Skin of body (tissue), 2 donors: ENCODE results near the gene PLPPR5. TPM values are rescaled to one million over a fixed set of nuclear protein-coding genes. Genes with fewer than 3 reads are reported as not detected.
"Not testable (repeated sequence)": the region's sequence is repeated elsewhere in the genome, so short reads cannot be mapped to it uniquely, and the experiment has no call there.

Experiments used
- DNase-seq: peaks from one replicate; lab custom pipeline; 2025; lab: John Stamatoyannopoulos, UW
- total RNA-seq: library from RNA; depleted of rRNA; stranded (reverse); fragments of >200 nt; gene quantifications from one replicate; pipeline ENCODE4 v1.2.3, GENCODE V29; 2014

The PLPPR5 gene
- total RNA-seq = 3.2 TPM

GRCh38 chr1:99004861-99005442, at the start of gene PLPPR5:
Gene PLPPR5 (minus strand): TSS chr1:99004861. CDS start chr1:99004671, 190 bp downstream.
- no peak for DNase-seq

DNA sequence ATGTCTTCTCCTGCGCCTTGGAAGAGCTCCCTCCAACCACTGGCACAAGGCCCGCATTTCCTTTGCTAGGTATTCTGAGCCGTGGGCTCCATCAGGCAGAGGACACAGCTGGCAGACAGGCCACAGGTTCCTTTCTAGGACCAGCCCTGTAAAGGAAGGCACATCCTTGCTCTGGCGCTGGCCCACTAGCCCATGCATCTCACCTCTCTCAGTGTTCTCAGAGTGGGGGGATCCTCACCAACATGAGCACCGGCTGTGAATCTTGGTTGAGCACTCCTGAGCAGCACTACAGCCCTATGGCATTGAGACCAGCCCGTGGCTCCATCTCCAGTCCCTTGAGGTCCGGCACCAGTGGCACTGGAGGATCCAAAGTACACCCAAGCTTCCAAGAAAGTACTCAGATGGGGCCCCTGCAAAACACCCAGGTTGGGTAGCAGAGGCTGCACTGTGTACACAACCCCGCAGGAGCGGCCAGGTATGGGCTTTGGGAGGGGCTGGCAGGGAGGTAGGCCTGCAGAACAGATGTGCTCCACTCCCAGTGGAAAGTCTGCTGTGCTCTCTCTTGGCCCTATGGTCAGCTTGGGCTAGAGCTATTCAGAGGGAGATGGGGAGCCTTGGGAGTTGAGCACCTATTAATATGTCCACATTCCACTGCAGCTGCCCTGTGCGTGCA, 47.1 kb upstream of the PLPPR5 start:
- no peak for DNase-seq

DNA sequence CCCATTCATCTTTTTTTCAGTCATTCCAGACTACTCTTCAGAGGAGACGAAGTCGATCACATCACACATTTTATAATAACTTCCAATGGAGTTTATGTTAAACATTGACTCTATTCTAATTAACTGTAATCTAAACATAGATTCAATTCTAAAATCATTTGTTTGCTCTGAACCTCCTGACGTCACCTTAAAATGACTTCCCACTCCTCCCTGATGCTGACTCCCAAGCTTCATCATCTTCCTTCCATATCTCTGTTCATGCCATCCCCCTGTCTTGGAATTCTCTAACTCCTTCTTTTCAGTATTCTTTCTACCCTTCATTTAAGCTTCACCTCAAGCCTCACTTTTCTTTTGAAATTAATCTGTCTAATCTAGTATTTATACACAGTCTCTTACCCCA, 45.1 kb upstream of the PLPPR5 start:
- no peak for DNase-seq

- not testable (repeated sequence) for DNase-seq
Measured at GRCh38 chr1:99036746-99037145, 32.1 kb upstream of the PLPPR5 start.

DNA sequence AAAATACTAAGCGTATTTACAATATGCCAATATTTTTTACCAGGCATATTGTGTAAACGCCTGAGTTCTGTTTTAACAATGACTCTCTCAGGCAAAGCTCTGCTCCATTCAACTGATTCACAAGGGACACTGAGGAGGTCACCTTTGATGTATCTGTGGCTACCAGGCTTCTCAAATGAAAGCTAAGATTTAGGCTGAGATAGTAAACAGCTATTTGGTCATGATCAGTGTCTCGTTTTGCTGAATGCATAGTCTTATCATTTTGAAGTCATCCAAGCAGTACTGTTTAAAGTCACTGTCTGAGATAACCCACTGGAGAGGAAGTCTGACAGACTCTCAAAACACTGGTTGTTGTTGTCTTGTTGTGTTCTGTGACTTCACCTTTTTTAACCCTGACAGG, 13.7 kb upstream of the PLPPR5 start:
- no peak for DNase-seq

DNA sequence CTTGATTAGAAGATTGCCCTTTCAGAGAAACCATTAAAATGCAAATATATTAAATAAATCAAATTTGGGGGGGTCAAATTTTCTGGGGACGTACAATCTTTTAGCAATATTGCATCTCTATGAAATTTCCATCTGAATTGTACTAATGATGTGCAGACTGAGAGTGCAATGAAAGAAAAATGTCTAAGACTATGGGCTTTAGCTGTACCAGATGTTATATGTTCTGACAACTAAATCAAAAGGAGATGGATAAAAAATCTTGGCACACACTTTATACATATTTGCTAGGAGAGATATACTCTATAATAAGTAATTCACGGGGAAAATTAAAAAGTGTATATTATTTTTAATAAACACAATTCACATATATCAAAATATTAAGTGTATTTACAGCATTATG, 13.0 kb upstream of the PLPPR5 start:
- DNase-seq = no peak

- DNase-seq = no peak
Measured at GRCh38 chr1:99010679-99011078, 6.0 kb upstream of the PLPPR5 start.

GRCh38 chr1:99007366-99007765, 2.7 kb upstream of the PLPPR5 start:
- DNase-seq = no peak

DNA sequence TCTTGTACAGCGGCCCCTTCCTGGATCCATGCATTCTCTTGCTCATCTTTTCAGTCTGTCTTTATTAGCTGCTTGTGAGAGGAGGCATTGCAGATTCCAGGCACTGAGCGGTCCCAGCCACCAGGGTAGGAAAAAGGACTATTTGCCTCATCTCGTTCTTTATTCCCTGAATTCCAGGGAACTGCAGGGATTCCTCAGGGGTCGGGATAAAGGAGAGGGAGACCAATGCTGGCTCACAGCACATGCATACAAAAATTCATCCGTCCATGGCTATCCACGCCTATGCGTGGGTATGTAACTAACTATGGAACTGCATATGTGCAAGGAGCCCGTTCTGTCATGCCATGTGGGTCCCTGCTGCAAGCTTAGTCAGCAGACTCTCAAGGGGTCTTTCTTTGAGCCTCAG, 879 bp upstream of the PLPPR5 start:
- DNase-seq = no peak

- DNase-seq = no peak
Measured at GRCh38 chr1:99004254-99004860, 304 bp downstream of the PLPPR5 start.

DNA sequence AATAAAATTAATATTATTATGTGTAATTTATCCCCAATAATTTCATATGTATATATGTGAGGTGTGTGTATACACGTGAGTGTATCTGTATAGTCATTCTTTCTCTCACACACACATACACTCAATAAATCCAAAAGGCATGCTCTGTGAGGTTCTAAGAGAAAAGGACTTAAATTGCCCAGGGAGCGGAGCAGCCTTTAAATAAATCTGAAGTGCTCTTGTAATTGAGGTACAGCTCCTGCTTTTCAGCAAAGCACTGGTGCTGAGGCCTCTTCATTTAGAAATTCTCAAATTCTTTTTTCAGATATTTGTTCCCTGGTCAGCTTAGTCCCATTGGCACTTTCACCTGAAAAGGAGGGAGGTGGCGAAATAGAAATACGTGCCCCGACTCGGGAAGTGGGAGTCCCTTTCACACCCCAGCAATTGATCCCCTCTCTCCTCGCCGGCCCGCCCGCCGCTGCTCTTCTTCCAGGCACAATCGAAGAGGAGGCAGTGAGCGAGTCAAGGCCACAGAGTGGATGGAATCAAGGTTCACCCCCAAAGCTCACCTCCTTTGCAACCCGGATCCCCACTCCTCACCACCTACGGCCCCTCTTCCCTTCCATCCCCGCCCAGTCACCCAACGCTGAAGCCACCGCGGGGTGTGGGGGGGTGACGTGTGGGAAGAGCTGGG, 944 bp downstream of the PLPPR5 start:
- DNase-seq = no peak

GRCh38 chr1:98992844-98993243, 11.8 kb downstream of the PLPPR5 start:
- no peak for DNase-seq

DNA sequence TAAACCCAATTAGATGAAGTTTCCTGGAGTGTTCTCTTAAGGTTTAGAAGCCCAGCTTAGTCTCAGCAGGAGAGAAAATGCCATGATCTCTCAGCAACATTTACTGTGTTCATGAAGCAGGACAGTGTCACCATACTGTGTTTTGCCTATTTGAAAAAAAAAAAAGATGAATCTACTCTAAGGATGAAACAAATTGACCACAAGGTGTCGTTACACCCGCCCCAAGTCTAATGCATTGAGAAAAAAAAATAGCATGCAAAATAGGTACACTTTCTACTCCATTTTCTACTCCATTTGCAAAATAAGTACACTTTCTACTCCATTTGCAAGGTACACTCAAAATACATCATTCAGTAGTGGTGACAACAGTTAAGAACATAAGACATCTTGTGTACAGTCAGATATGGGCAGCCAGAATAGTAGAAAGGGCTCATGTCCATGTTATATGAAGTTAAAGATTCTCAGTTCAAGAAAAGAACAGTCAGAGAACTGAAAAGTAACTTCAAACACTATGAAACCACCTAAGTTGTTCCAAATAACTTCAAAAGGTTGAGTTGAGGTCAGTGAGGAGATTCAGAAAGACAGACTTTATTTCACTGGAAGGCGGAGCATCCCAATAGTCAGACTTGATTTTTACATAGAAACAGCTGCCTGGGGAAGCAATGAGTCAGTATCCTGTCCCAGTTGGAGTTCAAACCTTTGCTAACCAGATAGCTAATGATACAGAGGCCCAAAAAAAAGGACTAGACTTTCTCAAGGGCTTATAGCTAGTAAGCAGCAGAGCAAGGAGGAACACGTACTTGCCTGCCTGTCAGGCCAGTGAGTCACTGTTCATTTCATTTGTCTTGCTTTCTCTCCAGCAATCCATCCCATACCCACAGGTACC, 13.3 kb downstream of the PLPPR5 start:
- DNase-seq = no peak

DNA sequence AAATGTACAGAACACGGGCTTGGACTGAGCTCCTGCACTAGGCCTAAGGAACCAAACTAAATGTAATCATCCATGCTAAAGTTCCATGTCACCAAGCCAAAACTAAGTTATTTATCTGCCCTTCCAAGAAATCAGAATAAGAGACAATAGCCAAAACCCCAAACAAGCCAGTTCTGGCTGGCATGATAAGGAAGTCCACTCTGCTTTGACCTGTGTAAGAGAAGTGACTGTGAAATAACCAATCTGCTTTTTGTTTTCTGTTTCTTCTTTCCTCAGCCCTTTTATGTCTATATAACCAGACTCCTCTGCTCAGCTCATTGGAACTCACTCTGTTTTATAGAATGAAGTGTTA, 15.1 kb downstream of the PLPPR5 start:
- no peak for DNase-seq

- DNase-seq = no peak
Measured at GRCh38 chr1:98988904-98989555, 15.6 kb downstream of the PLPPR5 start.

- DNase-seq = no peak
Measured at GRCh38 chr1:98985687-98986086, 19.0 kb downstream of the PLPPR5 start.

- no peak for DNase-seq
Measured at GRCh38 chr1:98981917-98982513, 22.6 kb downstream of the PLPPR5 start.

- DNase-seq = no peak
Measured at GRCh38 chr1:98979463-98979862, 25.2 kb downstream of the PLPPR5 start.

DNA sequence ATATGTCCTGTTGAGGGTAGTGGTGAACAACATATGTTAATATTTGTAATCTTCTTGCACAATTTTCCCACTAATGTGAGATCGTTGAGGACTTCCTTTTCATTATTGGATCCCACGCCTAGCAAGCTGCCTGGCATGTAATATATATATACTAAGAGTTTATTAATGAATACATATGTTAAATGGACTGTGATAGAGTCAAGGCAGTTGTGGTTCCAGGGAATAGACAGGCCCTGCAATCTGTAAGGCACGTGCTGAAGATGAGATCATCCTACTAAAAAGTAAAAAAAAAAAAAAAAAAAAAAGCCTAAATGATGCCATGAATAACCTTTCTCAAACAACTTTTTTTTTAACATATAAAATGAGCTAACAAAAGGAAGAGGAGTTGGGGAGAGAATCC, 28.9 kb downstream of the PLPPR5 start:
- peak; percentile 46 for DNase-seq

- peak; percentile 69 for DNase-seq
Measured at GRCh38 chr1:98975113-98975512, 29.5 kb downstream of the PLPPR5 start.
